Measurements from ENCODE around the gene SLC2A13.

DNA sequence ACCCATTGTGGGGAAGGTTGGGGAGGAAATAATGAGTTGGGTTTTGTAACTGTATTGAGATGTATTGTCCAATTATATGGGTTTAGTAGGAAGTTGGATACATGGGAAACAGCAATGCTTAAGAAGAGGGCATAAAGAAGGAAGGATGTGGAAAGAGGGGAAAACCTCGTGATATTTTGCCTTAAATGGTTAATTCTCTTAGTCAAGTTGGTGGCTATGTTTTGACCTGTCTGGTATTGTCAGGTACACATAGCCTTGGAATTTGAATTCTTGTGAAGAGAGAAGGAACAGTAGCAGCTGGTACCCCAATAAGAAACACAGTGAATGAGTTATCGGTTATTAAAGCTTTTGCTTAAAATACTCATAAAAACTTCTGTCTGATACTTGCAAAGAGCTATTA lies 32.6 kb upstream of the SLC2A13 start:
- TF ChIP-seq, protein P1, sequence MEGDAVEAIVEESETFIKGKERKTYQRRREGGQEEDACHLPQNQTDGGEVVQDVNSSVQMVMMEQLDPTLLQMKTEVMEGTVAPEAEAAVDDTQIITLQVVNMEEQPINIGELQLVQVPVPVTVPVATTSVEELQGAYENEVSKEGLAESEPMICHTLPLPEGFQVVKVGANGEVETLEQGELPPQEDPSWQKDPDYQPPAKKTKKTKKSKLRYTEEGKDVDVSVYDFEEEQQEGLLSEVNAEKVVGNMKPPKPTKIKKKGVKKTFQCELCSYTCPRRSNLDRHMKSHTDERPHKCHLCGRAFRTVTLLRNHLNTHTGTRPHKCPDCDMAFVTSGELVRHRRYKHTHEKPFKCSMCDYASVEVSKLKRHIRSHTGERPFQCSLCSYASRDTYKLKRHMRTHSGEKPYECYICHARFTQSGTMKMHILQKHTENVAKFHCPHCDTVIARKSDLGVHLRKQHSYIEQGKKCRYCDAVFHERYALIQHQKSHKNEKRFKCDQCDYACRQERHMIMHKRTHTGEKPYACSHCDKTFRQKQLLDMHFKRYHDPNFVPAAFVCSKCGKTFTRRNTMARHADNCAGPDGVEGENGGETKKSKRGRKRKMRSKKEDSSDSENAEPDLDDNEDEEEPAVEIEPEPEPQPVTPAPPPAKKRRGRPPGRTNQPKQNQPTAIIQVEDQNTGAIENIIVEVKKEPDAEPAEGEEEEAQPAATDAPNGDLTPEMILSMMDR (IDR thresholded peaks at IDR 0.05; ENCODE audit: insufficient read depth, low read length, poor library complexity, severe bottlenecking): no peak
- TF ChIP-seq EZH2phosphoT487 (conservative IDR thresholded peaks at IDR 0.05; ENCODE audit: low read length): no peak
